T-helper 2 cell (primary cell): ENCODE data around the gene MYCBPAP.

Experiments
- DNase-seq, 5 experiments: peaks; one replicate each; pipeline versions ENCODE4 v3.0.0 to v3.0.0-alpha.2; 2012 to 2022

MYCBPAP gene

DNA sequence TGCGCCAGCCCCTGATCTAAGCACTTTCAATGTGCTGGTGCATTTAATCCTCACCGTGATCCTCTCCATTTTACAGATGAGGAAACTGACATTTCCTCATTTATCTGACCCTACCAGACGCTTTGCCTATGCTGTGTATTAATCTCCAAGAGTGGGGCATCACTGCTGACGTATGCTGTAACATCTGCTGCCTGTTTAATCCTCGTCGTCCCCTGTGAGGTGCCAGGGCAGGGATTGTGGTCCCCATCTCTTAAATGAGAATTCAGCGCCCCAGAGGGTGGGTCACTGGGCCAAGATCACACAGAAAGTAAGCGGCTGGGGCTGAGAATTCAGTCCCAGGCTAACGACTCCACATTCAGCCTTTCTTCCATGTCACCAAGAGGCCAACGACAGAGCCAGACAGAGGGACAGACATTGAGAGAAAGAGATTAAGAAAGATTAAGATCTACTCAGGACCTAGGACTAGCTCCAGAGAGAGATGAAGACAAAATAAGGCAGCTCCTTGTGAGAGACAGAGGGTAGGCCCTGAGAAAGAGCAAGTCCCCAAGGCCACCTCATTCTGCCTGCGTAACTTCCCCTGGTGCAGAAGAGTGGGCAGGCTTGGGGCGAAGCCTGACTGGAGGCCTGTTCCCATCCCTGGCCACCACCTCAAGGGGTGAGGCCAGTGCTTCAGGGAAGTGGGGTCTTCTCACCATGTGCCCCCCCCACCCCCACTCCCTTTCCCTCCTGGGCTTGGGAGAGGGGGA, 65.8 kb downstream of the MYCBPAP start:
- DNase-seq: no peak

GRCh38 chr17:50575581-50576210, 67.5 kb downstream of the MYCBPAP start:
- no peak for DNase-seq

GRCh38 chr17:50576864-50577263, 68.6 kb downstream of the MYCBPAP start:
- no peak for DNase-seq

- no peak for DNase-seq
Measured at GRCh38 chr17:50577451-50577954, 69.3 kb downstream of the MYCBPAP start.

GRCh38 chr17:50578173-50578572, 69.9 kb downstream of the MYCBPAP start:
- DNase-seq: no peak

GRCh38 chr17:50579399-50579798, 71.2 kb downstream of the MYCBPAP start:
- no peak for DNase-seq

- no peak for DNase-seq
Measured at GRCh38 chr17:50580646-50581045, 72.4 kb downstream of the MYCBPAP start.
